Activated T-cell treated with anti-CD3 and anti-CD28 coated beads for 4 hours (primary cell): ENCODE measurements around the gene PKDCC.

Experiments
- DNase-seq: peaks from one replicate; pipeline ENCODE4 v3.0.0-alpha.2; 2020

The PKDCC gene

DNA sequence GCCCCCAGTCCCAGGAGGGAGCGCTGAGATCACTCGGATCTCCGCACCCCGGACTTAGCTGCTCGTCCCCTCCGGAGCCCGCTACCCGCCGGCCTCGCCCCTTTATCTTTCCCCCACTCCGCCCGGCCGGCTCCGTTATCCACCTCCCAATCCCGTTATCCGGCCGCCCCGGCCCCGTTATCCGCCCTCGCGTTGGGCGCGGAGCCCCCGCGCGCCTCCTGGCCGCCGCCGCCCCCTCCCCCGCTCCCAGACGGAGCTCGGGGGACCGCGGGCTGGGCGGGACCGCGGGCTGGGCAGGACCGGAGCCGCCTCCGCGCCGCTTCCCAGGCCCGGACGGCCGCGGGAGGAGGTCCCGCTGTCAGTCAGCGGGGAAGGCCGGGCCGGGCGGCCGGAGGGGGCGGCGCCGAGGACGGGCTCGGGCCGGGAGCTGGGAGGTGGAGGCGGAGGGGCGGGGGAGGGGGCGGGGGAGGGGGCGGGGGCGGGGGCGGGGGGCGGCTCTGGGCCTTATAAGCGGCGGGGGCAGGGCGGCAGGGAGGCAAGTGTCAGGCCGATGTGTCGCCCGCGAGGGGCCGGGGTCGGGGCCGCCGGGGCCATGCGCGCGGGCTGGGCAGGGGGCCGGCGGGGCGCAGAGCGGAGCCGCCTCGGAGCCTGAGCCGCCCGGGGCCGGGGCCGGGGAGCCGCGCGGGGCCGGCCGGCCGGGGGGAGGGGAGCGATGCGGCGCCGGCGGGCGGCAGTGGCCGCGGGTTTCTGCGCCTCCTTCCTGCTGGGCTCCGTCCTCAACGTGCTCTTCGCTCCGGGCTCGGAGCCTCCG, at the start of gene PKDCC:
PKDCC (plus strand) TSS at position 534 of the 811 bp plus-strand sequence; CDS start at position 713, 179 bp downstream.
- DNase-seq = no peak

GRCh38 chr2:41998186-41999127, 49.4 kb upstream of the PKDCC start:
- DNase-seq = no peak

- DNase-seq = no peak
These were observed 48.7 kb upstream of the PKDCC start for GRCh38 chr2:41999128-41999480.

DNA sequence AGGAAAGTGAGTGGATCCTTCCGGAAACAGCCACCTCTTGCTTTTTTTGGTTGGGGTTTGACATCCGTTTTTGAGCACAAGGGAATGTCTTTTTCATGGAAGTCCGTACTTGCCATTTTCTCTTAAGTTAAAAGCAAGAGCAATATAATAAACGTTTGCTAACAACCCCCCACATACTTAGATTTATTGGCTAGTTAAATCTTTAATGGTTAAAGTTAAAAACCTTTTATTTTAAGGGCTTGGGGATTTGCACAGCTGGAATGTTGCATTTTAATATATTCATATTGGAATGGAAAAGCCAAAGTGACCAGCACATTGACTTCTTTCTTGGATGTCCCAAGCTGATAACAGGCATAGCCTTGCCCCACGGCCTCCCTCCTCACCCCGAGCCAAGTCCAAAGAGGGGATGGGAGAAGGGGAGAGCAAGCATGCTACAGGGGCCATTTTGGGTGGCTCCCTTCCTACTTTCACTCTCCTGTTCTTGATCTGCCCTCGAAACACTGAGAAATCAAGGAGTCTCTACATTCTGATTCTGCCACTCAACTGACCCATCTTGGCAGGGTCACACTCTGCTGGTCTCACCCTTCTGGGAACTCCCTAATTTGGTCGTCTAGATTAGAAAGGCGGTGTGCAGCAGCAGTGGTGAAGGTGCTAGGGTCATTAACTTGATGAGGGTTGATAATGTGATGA, 48.1 kb upstream of the PKDCC start:
- no peak for DNase-seq

DNA sequence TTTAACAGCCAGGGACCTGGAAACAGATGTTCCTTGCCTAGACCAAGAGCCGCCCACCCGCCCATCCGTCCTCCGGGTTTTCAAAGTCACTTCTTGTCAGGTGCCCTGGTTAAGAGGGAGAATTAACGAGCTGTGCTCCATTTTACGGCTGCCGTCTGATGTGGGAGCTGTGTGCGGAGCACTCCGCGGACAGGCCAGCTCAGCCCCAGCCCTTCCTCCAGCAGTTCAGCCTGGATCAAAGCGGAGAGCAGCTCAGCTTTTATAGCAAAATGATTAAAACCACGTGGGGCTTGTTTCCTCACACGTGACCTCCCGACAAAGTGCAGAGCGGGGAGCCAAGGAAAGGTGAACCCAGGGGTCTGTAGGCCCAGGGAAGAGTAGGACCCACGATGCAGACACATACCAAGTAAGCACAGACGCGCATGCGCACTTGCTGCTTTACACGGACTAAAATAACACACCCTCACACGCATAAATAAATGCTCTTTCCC, 46.1 kb upstream of the PKDCC start:
- no peak for DNase-seq

DNA sequence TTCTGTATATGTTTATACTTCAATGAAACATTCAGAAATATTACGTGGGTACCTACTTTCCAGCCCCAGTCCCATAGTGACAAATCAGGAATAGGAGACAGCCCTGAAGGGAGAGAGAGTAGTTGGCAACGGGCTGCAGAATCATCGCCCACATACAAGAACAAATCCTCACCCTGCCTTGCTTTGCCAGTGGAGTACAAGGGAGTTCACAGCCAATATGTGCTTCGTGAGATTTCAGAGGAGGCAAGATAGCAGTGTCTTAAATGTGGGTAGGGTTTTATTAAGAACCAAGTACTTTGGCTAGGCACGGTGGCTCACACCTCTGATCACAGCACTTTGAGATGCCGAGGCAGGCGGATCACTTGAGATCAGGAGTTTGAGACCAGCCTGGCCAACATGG, 40.3 kb upstream of the PKDCC start:
- no peak for DNase-seq

DNA sequence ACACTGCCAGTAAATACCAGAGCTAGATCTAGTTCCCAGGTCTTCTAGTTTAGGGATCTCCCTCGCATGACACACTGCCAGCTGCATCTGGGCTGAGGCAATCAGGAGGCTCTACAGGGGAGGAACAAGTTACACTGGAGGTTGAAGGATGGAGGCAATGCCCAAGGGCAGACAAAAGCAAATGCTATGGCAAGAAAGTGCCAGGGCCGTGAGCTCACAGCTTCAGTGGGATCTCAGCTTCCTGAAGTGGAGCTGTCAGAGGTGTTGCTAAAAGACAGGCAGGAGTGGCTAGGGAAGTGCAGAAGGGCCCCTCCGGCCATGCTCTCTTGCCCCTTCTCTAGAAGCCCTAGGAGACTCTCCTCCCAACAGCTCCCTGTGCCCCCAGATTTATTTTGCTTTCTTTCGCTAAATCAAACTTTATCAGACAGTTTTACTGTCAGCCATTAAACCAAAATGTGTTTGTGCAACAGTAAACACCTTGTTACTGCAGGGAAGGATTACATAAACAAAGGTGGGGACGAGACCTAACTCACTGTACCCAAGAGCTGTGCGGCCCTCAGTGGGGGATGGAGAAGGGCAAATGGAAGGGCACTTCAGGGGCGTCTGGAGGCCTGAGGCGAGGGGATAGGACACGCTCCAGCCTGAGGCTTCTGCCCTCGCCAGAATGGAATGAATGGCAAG, 39.4 kb upstream of the PKDCC start:
- no peak for DNase-seq

GRCh38 chr2:42009657-42010580, 37.9 kb upstream of the PKDCC start:
- no peak for DNase-seq

GRCh38 chr2:42010743-42011298, 37.0 kb upstream of the PKDCC start:
- DNase-seq = no peak

DNA sequence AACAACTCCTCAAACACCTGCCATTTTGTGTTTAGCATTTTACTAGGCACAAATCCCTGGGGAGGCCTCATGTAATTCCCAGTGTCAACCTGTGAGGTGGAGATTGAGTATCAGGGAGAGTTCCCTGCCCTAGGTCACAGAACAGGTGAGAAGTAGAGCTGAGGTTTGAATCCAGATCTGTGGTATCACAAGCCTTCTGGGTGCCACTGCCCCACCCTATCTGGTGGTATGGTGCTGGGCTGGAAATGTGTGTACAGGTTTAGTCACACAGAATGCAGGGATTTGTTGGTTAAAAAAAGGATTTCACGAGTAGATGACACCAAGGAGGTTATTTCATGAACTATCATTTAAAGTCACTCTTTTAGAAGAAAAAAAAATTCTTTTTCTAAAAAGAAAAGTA, 35.7 kb upstream of the PKDCC start:
- no peak for DNase-seq

- no peak for DNase-seq
These were observed 35.2 kb upstream of the PKDCC start for GRCh38 chr2:42012651-42013050.

DNA sequence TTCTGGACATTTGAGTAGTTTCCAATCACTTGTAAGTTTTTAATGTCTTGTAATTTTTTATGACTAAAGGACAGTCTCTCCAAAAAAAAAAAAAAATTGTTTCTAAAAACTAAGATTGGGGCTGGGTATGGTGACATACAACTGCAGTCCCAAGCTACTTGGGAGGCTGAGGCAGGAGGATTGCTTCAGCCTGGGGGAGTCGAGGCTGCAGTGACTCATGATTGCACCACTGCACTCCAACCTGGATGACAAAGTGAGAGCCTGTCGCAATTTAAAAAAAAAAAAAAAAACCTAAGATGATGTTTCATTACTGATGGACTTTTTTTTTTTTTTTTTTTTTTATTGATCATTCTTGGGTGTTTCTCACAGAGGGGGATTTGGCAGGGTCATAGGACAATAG, 34.4 kb upstream of the PKDCC start:
- no peak for DNase-seq

GRCh38 chr2:42021464-42021863, 26.4 kb upstream of the PKDCC start:
- no peak for DNase-seq

DNA sequence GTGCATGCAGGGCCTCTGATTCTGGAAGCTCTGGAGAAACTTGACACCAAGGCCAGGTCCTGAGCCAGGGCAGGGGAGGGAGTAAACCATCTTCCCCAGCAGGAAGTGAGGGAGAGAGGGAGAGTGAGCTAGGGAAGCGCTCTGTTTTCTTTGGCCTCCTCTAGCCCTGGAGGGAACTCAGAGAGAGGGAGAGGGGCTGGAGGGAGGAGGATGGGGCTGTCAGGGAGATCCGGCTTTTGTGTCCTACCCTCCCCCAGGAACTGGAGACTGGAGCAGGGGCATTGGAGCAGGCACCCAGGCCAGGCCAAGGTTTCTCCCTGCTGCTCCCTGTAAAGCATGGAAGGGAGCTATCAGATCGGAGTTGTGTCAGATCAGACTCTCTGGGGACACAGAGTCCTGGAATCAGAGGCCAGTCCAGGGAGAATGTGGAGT, 22.7 kb upstream of the PKDCC start:
- no peak for DNase-seq

DNA sequence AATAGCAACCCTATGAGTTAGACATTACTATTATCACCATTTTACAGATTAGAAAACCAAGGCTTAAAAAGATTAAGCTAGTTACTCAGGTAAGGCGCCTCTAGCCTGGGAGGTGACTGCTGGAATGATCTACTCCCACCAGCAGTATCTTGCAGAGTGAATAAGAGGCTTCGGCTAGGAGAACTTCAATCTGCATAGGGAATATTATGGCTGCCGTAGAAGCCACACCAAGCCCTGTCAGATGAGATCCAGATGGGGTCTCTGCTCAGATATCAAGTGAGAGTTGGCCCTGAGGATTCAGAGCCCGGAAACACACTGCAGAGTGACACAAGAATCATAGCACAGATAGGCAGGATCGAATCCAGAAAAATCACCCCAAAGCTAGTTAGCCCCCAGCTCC, 21.5 kb upstream of the PKDCC start:
- no peak for DNase-seq

DNA sequence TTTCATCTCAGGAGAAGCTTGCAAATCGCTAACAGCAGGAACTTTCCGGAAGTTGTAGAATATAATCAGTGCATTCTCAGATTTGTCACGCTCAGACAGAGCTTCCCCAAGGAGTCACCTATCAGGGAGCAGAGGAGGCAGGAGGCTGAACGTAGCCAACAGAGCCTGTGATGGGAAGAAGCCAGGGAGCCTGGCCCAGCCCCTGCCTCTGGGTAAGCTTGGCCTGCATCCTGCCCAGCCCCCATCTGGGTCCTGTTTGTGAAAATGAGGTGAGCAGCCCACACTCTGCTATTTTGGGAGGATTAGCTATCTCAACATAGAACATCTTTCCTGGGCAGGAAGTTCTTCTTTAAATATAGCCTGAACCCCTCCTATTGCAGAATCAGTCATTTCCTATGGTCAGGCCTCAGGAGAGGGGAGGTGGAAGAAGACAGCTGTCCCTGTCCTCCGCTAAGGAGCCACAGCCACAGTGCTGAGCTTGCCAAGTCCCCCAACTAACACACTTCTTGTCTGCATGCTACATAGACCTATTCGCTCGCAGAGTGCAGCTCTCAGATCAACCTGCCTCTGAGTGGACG, 19.2 kb upstream of the PKDCC start:
- no peak for DNase-seq

GRCh38 chr2:42029171-42029570, 18.6 kb upstream of the PKDCC start:
- DNase-seq = no peak

- DNase-seq = no peak
These were observed 18.1 kb upstream of the PKDCC start for GRCh38 chr2:42029639-42030199.

- no peak for DNase-seq
These were observed 17.5 kb upstream of the PKDCC start for GRCh38 chr2:42030200-42030759.

DNA sequence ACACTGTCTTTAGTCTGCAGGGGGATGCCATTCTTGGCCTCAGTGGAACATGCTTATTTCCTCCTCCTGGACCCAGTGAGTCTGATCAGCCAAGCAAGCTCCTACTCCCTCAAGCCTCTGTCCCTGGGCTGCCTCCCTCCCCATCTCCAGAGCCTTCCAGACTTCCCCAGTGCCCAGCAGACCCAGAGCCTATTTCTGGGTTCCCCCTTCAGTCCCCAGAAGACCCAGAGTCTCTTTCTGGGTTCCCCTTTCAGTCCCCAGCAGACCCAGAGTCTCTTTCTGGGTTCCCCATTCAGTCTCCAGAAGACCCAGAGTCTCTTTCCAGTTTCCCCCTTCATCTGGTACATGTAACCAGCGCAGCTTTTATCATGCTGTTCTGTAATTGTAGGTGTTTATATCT, 17.0 kb upstream of the PKDCC start:
- DNase-seq = no peak
